Stimulated activated CD4-positive, alpha-beta T cell treated with anti-CD3 and anti-CD28 coated beads, Interleukin-4, amount 100 ng/mL, for 48 hours (primary cell): ENCODE measurements around the gene SMIM12.
"Not testable (repeated sequence)": the region's sequence is repeated elsewhere in the genome, so short reads cannot be mapped to it uniquely, and the experiment has no call there.

Experiments
- DNase-seq, 2 donors: peaks; one replicate each; pipeline ENCODE4 v3.0.0-alpha.2; 2020; ENCODE audit warnings: low read depth in 2 of 2

Gene SMIM12

DNA sequence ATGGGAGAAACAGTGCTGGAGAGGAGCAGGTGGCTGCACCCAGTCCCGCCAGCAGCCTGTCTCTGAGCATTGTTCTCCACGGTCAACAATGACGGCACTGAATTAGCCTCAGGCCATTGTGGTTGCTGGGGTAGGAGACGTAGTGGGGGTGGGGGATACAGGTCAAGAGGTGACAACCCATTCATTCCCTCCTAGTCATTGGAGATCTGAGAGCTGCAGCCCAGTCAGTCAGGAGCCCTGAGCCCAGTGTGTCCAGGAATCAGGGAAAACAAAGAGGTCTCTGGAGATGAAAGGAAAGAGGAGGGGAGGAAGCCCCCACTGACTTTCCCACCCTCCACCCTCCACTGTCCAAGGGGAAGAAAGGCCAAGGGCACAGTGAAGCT is 15.3 kb downstream of the SMIM12 start:
- no peak for DNase-seq

DNA sequence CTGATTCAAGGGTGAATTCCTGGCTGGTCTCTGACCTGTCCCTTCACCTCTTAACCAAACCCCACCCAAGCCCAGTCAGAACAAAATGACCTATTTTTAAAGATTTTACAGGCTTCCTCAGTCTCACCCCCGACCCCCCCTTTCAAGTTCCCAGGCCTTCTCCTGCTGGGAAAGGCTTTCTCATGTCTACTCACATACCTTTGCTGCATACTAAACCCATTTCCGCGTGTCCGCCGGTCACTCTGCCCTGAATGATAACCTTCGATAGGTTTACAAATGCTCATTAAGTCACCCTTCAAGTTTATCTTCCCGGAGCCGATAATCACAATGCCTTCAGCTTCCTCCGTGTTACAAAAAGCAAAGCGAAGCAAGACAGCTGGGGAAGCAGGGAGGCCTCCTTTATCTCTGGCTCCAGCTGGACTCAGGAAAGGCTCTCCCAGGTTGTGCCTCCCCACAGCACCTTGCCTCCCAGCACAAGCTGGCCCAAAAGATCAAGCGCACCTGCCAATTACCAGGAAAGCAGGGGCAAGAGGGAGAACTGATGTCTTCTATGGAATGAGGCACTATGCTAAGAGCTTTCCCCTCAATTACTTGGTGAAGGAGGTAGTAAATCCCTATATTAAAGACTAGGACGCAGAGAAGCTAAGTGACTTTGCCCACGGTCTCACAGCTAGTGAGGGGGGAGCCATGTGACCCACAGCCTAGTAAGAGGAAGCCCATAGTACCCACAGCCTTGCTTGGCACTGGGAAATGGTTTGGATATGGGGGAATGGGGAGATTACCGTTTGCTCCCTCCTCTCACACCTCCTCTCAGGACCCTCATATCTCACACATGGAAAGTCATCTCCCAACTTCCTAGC is 15.9 kb downstream of the SMIM12 start:
- DNase-seq, result no peak

DNA sequence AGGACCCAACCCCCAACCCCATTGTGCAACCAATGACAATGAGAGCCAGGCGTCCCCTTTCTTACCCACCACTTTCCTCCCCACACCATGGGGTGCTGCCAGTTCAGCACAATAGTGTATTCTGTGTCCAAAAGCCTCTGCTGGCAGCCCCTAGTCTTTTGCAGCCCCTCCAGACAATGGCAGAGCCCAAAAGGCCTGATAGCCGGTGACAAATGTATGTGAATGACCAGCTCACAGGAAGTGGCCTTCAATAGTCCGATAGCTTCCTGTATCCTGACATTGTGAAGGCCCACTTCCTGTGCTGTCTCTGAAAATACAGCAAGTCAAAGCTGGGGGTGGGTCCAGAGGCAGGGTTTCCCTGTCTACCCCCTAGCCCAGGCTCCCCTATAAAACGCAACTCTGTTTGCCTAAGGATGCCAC is 16.6 kb downstream of the SMIM12 start:
- no peak for DNase-seq

DNA sequence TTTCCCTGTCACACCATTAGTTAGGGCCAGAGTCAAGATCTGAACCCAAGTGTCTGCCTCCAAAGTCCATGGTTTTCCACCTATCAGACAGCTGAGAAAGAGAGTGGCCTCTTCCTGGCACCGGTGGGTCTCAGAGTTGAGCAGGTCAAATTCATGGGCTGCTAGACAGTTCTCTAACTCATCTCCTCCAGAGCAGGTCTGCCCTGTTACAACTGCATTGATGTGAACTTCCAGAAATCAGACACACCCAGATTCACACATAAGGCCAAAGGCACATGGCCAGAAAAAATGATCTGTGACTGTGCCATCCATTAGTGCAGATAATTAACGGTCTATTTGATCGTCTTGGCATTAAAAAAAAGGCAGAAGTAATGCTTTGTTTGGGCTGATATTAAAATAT is 17.5 kb downstream of the SMIM12 start:
- DNase-seq, result no peak

DNA sequence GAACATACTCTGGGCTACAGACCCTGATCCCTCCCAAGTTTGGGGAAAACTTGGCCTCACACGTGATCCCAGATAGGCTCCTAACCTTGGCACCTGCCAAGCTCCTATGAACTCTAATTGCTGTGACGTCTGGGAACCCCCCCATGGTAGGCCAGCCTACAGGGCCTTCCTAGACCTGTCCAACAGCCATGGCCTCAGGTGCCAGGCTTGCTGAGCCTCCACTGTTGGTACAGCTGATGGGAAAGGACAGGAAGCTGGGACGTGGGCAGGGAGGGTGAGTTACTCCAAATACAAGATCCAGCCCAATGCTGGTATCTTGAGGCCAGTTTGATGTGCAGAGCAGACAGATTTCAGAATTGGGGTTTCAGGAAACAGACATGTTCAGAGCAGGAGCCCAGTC is 19.1 kb downstream of the SMIM12 start:
- no peak for DNase-seq

DNA sequence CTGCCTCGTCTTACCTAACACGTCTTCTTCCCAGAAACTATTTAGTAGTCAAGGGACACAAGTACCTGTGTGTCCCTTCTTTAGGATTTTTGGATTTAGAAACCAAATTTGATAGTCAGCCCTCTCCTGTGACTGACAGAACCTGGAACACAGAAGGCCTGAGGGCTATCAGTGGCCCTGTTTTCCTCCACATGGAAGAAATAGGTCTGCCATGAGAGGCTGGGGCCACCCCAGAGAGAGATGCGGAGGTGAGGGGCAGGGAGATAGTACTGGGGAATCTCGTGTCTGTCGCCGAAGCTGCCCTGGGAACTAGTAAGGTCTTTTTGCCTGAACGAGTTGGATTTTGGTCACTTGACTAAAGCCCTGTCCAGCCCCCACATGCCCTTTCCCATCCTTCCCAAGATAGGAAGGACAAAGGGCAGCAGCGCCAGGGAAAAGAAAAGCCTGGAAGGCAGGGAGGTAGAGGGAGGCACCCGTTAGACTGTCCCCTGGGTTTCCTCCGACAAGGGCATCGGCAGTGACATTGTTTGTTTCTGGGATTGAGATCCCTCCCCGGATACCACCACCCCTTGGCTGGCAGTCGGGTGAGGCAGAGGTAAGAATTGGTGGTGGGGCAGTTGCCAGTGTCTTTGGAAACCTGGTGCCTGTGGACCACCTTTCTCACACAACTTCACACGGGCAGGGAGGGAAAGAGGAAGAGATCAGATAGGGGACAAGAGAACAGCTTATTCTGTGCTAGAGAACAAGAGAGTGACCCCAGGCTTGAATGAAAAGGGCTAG is 19.8 kb downstream of the SMIM12 start:
- DNase-seq, result no peak

DNA sequence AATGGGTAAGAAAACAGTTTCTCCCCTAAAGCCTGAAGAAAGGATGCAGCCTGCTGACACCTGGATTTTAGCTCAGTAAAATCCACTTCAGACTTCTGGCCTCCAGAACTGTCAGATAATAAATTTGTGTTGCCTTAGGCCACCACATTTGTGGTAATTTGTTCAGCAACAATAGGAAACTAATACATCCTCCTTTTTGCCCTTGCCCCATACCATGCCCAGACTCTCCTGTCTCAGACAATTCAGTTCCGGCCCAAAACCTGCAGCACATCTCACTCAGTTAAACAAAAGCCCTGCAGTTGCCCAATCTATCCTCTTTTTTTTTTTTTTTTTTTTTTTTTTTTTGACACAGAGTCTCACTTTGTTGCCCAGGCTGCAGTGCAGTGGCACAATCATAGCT is 25.8 kb downstream of the SMIM12 start:
- DNase-seq, result no peak

DNA sequence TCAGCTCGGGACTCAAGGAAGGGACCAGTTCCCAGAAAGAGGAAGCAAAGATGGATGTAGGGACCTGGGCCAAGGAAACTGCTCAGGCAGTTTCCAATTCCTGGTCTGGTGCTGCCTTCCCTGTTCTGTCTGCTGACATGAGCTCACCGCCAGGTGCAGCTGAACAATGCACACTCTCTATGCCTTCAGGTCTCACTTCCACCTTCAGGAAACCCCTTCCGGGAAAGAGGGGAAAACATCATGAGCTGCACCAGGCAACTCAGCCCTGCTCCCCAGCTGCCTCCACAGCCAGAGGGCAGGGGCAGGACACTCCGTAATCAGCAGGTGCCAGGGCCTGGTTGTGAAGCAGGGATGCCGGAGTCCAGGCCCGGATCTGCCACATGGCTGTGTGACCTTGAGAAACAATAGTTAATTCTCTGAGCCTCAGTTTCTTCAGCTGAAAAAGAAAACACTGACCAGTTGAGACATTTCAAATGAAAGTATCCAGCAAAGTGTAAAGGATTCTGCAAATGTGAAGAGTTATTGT is 27.8 kb downstream of the SMIM12 start:
- no peak for DNase-seq

DNA sequence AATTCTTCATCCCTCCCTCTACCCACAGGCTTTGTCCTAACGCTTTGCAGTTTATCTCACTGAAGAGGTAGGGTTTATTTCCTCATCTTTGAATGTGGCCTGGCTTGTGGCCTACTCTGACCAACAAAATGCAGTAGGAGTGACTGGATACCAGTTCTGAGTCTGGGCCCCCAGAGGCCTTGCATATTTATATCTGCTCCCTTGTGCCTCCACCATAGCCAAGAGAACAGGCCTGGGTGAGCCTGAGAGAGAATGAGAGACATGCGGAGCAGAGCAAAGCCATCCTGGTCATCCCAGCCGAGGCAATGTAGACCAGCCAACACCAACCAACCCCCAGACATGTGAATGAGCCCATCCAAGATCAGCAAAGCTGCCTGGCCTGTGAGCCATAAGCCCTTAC is 30.3 kb downstream of the SMIM12 start:
- no peak for DNase-seq

DNA sequence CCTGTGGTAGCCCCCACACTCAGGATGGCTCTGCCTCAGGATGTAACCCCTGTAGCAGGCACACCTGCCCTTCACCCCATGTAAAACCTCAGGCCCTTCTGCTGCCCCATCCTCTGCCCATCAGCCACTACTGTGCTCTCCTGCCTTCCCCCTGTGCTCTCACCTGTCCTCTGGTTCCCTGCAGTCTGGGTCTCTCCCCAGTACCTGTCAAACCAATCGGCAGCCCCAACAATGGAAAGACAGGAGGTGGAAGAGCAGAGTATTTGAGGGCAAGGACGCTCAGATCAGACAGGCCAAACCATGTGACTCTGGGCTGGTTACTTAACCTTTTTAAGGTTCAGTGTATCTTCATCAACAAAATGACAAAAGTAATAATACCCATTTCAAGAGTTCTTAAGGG is 30.9 kb downstream of the SMIM12 start:
- no peak for DNase-seq

DNA sequence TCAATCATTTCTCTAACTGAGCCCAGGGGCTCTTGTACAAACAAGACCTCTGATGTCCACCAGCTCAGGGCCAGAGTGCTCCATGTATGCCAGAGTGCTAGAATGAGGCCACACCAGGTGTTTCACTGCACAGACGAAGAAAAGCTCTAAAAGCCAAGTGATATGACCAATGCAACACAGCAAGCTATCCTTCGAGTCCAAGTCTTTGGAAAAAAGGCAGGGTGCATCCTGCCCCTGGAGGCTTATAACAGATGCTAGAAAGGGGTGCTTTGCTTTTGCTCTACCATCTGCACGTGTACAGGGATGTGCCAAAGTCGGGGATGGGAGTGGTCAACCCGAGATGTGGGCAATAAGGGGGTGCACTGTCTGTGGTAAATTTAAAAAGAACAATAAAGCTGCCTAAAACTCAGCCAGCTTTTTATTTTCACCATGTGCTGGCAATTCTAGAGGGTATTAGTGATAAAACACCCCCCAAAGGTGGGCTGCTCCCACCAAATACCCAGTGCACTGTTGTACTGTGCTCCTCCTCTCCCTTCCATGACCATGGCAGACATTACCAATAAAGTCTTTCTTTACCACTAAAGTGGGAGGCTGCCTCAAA is 32.1 kb downstream of the SMIM12 start:
- DNase-seq, result no peak

DNA sequence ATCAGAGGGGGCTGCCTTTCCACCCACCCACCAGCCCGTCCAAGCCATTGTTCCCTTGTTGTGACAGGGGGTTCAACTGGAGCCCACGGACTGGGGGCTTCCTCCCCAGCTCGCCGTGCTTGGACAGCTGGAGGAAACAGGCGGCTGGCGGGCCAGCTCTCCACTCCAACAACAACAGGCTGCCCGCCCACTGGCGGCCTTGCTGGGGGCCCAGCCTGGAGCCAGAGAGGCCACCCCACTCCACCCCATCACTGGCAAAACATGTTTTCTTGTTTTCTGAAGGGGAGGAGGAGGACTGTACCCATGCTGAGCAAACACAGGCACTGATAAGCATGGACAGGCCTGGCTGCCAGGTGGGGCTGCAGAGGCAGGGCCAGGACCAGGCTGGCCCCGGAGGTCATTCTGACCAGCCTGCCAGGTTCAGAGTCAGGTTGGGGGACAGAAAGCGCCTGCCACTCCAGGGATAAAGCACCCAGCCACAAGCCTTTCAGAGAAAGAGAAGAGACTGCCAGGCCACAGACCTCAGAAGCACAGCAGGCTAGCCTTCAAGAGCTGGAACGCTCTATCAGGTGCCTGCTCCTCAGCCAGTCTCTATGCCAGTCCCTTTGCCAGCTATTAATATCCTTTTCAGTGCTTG is 34.0 kb downstream of the SMIM12 start:
- DNase-seq, result no peak

DNA sequence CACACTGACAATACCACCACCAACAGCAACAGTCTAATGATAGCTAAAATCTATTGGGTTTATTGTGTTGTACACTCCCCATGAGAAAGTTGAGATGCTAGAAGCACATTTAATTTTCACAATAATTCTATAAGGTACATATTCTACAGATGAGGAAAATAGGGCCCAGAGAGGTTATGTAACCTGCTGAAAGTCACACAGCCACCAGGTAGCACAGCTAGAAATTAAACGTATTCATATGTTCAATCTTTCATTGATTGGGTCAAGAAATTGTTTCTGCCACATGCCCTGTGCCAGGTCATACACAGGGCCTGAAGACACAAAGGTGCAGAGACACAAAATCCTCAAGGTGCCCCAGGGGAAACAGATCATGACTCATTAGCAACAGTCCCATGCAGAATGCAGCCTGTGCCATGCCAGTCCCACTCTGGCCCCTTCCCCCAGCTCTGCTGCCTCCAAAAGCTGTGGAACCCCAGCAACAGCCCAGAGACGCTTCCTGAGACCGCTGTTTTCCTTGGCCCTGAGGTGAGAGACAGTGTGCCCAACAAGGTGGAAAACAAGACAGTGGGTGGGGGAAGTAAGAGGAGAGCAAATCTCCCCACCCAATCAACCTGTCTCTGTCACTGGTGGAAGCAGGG is 34.6 kb downstream of the SMIM12 start:
- DNase-seq, result no peak

DNA sequence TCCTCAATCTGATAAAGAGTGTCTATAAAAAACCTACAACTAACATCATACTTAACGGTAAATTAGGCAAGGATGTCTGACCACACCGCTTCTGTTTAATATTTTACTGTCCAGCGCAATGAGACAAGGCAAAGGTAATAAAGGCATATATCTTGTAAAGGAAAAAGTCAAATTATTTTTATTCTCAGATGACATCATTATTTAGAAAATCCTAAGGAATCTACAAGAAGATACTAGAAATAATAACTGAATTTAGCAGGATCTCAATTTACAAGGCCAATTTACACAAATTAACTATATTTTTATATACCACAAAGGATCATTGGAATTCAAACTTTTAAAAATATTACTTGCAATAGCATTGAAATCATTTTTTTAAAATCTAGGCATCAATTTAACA is 37.3 kb downstream of the SMIM12 start:
- no peak for DNase-seq

DNA sequence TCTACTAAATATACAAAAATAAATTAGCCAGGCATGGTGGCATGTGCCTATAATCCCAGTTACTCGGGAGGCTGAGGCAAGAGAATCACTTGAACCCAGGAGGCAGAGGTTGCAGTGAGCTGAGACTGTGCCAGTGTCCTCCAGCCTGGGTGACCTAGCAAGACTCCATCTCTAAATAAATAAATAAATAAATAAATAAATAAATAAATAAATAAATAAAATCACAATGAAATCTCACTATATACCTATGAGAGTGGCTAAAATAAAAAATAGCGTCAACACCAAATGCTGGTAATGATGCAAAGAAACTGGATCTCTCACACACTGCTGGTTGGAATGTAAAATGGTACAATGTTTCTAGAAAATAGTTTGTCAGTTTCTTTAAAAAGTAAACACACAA is 40.7 kb downstream of the SMIM12 start:
- DNase-seq, result not testable (repeated sequence)

DNA sequence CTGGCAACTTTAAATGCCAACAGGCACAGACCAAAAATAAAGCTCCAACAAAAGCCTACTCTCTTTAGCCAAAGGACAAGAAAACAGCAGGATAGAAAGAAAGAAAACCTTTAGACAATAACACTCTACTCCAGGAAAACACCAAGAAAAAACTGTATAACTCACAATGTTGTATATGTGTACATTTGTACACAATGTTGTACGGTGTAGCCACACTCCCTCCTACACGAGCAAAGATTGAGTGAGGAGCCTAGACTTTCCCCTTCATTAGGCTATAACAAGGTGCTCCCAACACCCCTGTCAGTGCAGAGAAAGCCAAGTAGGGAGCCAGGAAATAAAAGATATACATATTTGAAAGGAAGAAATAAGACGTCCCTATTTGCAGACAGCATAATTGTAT is 42.8 kb downstream of the SMIM12 start:
- no peak for DNase-seq

DNA sequence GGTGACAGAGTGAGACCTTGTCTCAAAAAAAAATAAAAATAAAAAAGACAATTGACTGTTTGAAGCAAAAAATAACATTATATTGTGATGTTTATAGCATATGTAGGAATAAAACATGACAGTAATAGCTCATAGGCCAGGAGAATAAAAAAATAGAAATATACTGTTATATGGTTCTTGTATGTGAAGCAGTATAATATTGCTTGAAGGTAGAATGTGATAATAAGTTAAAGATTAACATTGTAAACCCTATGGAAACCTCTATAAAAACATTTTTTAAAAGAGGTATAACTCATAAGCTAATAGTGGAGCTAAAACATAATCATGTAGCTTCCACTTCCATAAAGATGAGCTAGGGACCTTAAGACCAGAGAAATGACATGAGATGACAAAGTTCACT is 43.2 kb downstream of the SMIM12 start:
- no peak for DNase-seq

DNA sequence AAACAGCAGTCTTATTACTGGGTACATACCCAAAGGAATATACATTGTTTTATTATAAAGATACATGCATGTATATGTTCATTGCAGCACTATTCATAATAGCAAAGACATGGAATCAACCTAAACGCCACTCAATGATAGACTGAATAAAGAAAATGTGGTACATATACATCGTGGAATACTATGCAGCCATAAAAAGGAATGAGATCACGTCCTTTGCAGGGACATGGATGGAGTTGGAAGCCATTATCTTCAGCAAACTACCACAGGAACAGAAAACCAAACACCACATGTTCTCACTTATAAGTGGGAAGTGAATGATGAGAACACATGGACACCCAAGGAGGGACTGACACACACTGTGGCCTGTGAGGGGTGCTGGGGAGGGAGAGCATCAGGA is 48.8 kb downstream of the SMIM12 start:
- DNase-seq, result not testable (repeated sequence)

DNA sequence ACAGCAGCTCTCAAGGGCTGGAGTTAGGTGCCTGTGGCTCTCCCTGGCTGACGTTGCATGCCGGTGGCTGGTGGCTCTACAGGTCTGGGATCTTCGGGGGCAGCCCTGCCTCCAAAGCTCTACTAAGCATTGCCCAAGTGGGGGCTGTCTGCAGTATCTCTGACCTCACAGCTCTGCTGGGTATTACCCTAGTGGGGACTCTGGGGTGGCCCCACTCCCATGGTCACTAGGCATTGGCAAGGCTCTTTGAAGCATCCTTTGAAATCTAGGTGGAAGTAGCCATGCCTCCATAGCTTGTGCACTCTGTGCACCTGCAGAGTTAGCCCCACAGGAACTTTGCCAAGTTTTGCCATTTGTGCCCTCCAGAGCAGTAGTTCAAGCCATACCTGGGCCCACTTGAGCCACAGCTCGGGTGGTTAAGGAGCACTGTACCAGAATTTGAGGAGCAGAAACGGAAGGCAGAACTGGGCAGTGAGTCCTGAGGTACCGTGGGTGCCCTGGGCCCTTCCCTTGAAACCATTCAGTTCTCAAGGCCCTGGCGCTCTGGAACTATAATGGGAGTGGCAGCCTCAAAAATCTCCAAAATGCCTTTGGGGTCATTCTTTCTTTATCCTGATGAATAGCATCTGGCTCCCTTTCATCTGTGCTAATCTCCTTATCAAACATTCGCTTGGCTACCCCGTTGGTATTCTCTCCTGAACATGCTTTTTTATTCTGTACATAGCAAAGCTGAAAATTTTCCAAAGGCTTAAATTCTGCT is 51.3 kb downstream of the SMIM12 start:
- no peak for DNase-seq

DNA sequence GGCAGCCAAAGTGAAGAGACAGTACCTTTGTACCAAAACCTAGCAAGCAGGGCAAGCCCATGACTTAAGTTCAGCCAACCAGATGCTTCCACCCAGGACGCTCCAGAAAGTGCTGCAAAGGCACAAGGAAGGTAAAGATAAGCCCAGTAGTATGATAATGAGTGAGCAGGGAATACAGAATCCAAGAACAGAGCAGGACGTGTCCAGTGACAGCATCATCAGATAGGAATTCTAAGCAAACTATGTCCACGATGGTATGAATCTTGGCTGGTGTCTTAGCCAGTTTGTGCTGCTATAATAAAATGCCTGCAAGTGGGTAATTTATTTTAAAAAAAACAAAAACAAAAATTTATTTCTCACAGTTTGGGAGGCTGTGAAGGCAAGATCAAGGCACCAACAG is 53.2 kb downstream of the SMIM12 start:
- no peak for DNase-seq

DNA sequence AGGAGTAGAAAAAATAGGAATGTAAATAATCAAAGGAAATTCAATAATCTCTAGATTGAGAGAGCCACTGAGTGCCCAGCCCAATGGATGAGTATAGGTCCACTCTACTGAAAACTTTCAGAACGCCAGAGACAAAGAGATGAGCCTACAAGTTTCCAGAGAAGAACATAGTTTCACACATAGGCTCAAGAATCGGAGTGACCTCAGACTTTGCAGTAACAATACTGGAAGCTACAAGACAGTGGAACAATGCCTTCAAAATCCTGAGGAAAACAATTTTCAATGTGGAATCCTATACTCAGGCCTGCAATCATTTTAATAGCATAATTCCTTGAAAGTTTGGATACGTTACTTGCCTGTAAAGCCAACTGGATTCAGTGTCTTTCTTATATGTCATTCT is 55.8 kb downstream of the SMIM12 start:
- DNase-seq, result no peak
